Psoas muscle (tissue), 8 donors: Measurements from ENCODE around the gene MICAL1. TPM values are rescaled to one million over a fixed set of nuclear protein-coding genes. Genes with fewer than 3 reads are reported as not detected.

Experiments
- ATAC-seq, 4 donors: fragments of 200-7000 bp; cut with Tn5 transposase; one replicate each; pipeline ENCODE4 v1.9.1; 2020; ENCODE audit warnings: moderate library complexity in 3 of 4, mild to moderate bottlenecking in 2 of 4
- DNase-seq, 2 donors: peaks; one replicate each; pipeline ENCODE4 v3.0.0-alpha.2; 2020
- H3K27ac ChIP-seq: fragments of 200-600 bp; one replicate; pipeline ENCODE4 v1.8.0; 2022
- H3K27me3 ChIP-seq, 3 donors: fragments of 200-600 bp in 1 of 3; one replicate each; pipeline versions ENCODE4 v1.6.1 to v1.8.0; 2013 to 2022; ENCODE audit warnings: low read length in 2 of 3, mild to moderate bottlenecking in 2 of 3, moderate library complexity in 1 of 3; ENCODE audit not compliant: insufficient read depth in 3 of 3
- H3K36me3 ChIP-seq, 2 donors: fragments of 200-600 bp in 1 of 2; one replicate each; pipeline versions ENCODE4 v1.6.1 to v1.8.0; 2013 to 2022; ENCODE audit warnings: low read depth in 1 of 2, mild to moderate bottlenecking in 1 of 2, moderate library complexity in 1 of 2; ENCODE audit not compliant: insufficient read depth in 1 of 2
- H3K4me1 ChIP-seq: fragments of 200-600 bp; one replicate; pipeline ENCODE4 v1.8.0; 2022
- H3K4me3 ChIP-seq: fragments of 200-600 bp; one replicate; pipeline ENCODE4 v1.8.0; 2022; ENCODE audit warnings: mild to moderate bottlenecking
- H3K9me3 ChIP-seq: fragments of 200-600 bp; one replicate; pipeline ENCODE4 v1.8.0; 2022
- WGBS, 3 donors: extraction: QIAGEN DNeasy Blood & Tissue Kit; methylation state at CpG; one replicate each; pipeline versions ENCODE4 v1.1.6 to v1.1.7; 2013; 5-methylcytosine and 5-hydroxymethylcytosine counted together
- intact Hi-C, 2 donors: fragments of 100-400 bp; cut with DNase I; formaldehyde crosslinking; loops; one replicate each; pipeline versions ENCODE4 v1.11.0 to v1.14.2; 2022
- polyA plus RNA-seq, 3 donors: library from polyadenylated mRNA; stranded (reverse); fragments of 200-250 nt; gene quantifications; one replicate each; pipeline ENCODE4 v1.2.3, GENCODE V29; 2013
- total RNA-seq, 4 donors: library from RNA; stranded (reverse); fragmentation: NEBNext Ultra II Directional in 2 of 4; extraction: Animal tissue kit (Norgen Biotek cat#: 25700) in 2 of 4; gene quantifications; one replicate each; pipeline versions ENCODE4 v1.2.1 to v1.2.4, GENCODE V29; 2021 to 2023
- TF ChIP-seq, protein P1 (sequence below): fragments of 200-600 bp; IDR thresholded peaks from one replicate; pipeline ENCODE4 v1.8.0; 2022; ENCODE audit warnings: antibody characterized with exemption
- donor health status: healthy with polysubstance abuse.
- donor health status: DM: no; HTN: no; CAD: no; lungs with moderate emphysema.
- donor health status: Bipolar disorder and iron deficiency.
- donor health status: healthy.
- donor health status: DM: yes; HTN: yes; CAD: no.
- donor health status: DM: no; HTN: no; CAD: no.
- donor health status: DM: no; HTN: no; CAD: no.
- donor health status: DM: yes; HTN: yes; CAD: no.

Gene MICAL1
- total and polyA plus RNA-seq, 7 donors = 3.1 to 9.4 (median 6.2) TPM

- no peaks in the 10 kb centered on the region for H3K36me3 ChIP-seq
- no peak overlapping the region for H3K4me3 ChIP-seq
- no peaks in the 10 kb centered on the region for H3K27me3 ChIP-seq
- ATAC-seq = no peak
- TF ChIP-seq, protein P1, sequence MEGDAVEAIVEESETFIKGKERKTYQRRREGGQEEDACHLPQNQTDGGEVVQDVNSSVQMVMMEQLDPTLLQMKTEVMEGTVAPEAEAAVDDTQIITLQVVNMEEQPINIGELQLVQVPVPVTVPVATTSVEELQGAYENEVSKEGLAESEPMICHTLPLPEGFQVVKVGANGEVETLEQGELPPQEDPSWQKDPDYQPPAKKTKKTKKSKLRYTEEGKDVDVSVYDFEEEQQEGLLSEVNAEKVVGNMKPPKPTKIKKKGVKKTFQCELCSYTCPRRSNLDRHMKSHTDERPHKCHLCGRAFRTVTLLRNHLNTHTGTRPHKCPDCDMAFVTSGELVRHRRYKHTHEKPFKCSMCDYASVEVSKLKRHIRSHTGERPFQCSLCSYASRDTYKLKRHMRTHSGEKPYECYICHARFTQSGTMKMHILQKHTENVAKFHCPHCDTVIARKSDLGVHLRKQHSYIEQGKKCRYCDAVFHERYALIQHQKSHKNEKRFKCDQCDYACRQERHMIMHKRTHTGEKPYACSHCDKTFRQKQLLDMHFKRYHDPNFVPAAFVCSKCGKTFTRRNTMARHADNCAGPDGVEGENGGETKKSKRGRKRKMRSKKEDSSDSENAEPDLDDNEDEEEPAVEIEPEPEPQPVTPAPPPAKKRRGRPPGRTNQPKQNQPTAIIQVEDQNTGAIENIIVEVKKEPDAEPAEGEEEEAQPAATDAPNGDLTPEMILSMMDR = no peak
- H3K27ac ChIP-seq = no peak overlapping the region
- intact Hi-C loops = no loop called here
- no peaks in the 10 kb centered on the region for H3K4me1 ChIP-seq
- no peak for DNase-seq
- 76 to 87% (median 86%) methylated on average over 4 of the region's 4 CpGs for WGBS, 3 donors
- no peaks in the 10 kb centered on the region for H3K9me3 ChIP-seq
Measured at GRCh38 chr6:109498052-109498451, 42.5 kb upstream of the MICAL1 start.

GRCh38 chr6:109496036-109496772, 40.6 kb upstream of the MICAL1 start:
- WGBS, 3 donors = 77 to 79% (median 79%) methylated on average over 9 of the region's 9 CpGs
- no peaks in the 10 kb centered on the region for H3K36me3 ChIP-seq
- ATAC-seq = no peak
- intact Hi-C loops = no loop called here
- no peaks in the 10 kb centered on the region for H3K9me3 ChIP-seq
- H3K4me1 ChIP-seq = no peaks in the 10 kb centered on the region
- DNase-seq = no peak
- no peak overlapping the region for H3K27ac ChIP-seq
- H3K4me3 ChIP-seq = no peak overlapping the region
- TF ChIP-seq, protein P1 = no peak
- H3K27me3 ChIP-seq = no peaks in the 10 kb centered on the region

DNA sequence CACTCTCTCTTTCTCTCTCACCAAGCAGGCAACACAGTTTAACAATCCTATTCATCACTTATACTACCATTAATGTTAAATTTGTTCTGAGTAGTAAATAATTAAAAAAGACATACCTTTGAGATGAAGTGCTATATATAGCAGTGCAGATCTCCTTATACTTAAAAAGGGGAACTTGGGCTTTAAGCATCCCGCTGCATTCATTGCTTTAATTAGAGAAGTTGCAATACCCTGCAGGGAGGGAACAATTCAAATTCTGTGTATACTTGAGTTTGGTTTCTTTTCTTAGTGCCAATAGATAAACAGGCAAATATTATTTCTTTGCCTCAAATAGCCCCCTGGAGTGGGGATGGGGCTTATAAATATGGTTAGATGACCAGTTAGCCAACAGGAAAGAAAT, 38.3 kb upstream of the MICAL1 start:
- H3K4me3 ChIP-seq = no peak overlapping the region
- H3K36me3 ChIP-seq = no peaks in the 10 kb centered on the region
- H3K9me3 ChIP-seq = no peaks in the 10 kb centered on the region
- WGBS, 3 donors = 91 to 93% (median 93%) methylated on average over 1 of the region's 1 CpG
- TF ChIP-seq, protein P1 = no peak
- intact Hi-C loops = no loop called here
- no peaks in the 10 kb centered on the region for H3K27me3 ChIP-seq
- H3K27ac ChIP-seq = no peak overlapping the region
- H3K4me1 ChIP-seq = no peaks in the 10 kb centered on the region
- DNase-seq (no peak), ATAC-seq (no peak)

GRCh38 chr6:109491207-109491938, 35.8 kb upstream of the MICAL1 start:
- no peaks in the 10 kb centered on the region for H3K27me3 ChIP-seq
- ATAC-seq (no peak), DNase-seq (no peak)
- H3K36me3 ChIP-seq = no peaks in the 10 kb centered on the region
- no peaks in the 10 kb centered on the region for H3K9me3 ChIP-seq
- TF ChIP-seq, protein P1 = no peak
- H3K27ac ChIP-seq = no peak overlapping the region
- H3K4me1 ChIP-seq = no peaks in the 10 kb centered on the region
- intact Hi-C loops = no loop called here
- WGBS, 3 donors = 43 to 47% (median 47%) methylated on average over 5 of the region's 5 CpGs
- H3K4me3 ChIP-seq = no peak overlapping the region
